Lung (tissue), 16 donors: ENCODE results near the gene G2E3. TPM values are rescaled to one million over a fixed set of nuclear protein-coding genes. Genes with fewer than 3 reads are reported as not detected.

Source experiments
- ATAC-seq: fragments of 200-7000 bp; cut with Tn5 transposase; one replicate; pipeline ENCODE4 v1.9.1; 2020; ENCODE audit warnings: moderate number of reproducible peaks; ENCODE audit not compliant: insufficient read depth, low FRiP score
- DNase-seq, 3 donors: peaks; one replicate each; pipeline ENCODE4 v3.0.0-alpha.2; 2013 to 2017
- H3K27ac ChIP-seq, 2 donors: one replicate each; pipeline ENCODE4 v1.5.1; 2013; ENCODE audit warnings: mild to moderate bottlenecking in 2 of 2, moderate library complexity in 2 of 2, control low read depth in 1 of 2, inconsistent platforms in 1 of 2, low read depth in 1 of 2, low read length in 1 of 2
- H3K27me3 ChIP-seq, 3 donors: one replicate each; pipeline ENCODE4 v1.5.1; 2013; ENCODE audit warnings: low read length in 2 of 3; ENCODE audit not compliant: control insufficient read depth in 3 of 3, insufficient read depth in 3 of 3
- H3K36me3 ChIP-seq, 4 donors: one replicate each; pipeline ENCODE4 v1.5.1; 2013; ENCODE audit warnings: low read length in 4 of 4, mild to moderate bottlenecking in 1 of 4, moderate library complexity in 1 of 4; ENCODE audit not compliant: control insufficient read depth in 4 of 4, insufficient read depth in 4 of 4
- H3K4me1 ChIP-seq, 5 donors: one replicate each; pipeline ENCODE4 v1.5.1; 2013; ENCODE audit warnings: low read length in 5 of 5, mild to moderate bottlenecking in 2 of 5, moderate library complexity in 1 of 5; ENCODE audit not compliant: control insufficient read depth in 5 of 5, insufficient read depth in 5 of 5
- H3K4me3 ChIP-seq: one replicate; pipeline ENCODE4 v1.5.1; 2013; ENCODE audit warnings: mild to moderate bottlenecking, control low read depth, moderate library complexity
- H3K9ac ChIP-seq, 2 donors: one replicate each; pipeline ENCODE4 v1.5.1; 2013; ENCODE audit warnings: low read length in 2 of 2, control low read depth in 1 of 2; ENCODE audit not compliant: insufficient read depth in 1 of 2
- H3K9me3 ChIP-seq, 4 donors: one replicate each; pipeline ENCODE4 v1.5.1; 2013; ENCODE audit warnings: low read length in 3 of 4, mild to moderate bottlenecking in 1 of 4, moderate library complexity in 1 of 4; ENCODE audit not compliant: control insufficient read depth in 4 of 4, insufficient read depth in 3 of 4
- CTCF ChIP-seq: IDR thresholded peaks from 2 replicates; pipeline ENCODE4 v1.5.1; 2012; ENCODE audit warnings: mild to moderate bottlenecking; ENCODE audit errors: control extremely low read depth, extremely low read depth
- WGBS, 2 donors: extraction: QIAGEN DNeasy Blood & Tissue Kit; methylation state at CpG; one replicate each; pipeline ENCODE4 v1.1.7; 2013; 5-methylcytosine and 5-hydroxymethylcytosine counted together
- long read RNA-seq, 5 donors: transcript quantifications; one replicate each; lab custom pipeline, GENCODE V29; 2026
- polyA plus RNA-seq, 2 donors: library from polyadenylated mRNA; stranded (reverse); fragments of 200-250 nt; gene quantifications; one replicate each; pipeline ENCODE4 v1.2.1, GENCODE V29; 2013
- total RNA-seq, 2 donors: library from RNA; depleted of rRNA in 1 of 2; stranded (reverse); fragments of >200 nt in 1 of 2; gene quantifications; one replicate each; pipeline ENCODE4 v1.2.1, GENCODE V29; 2014 to 2021
- donor health status: control.
- donor health status: control.
- donor health status: Bipolar disorder and iron deficiency.
- donor health status: healthy.
- donor health status: DM: yes; HTN: yes; CAD: no.

G2E3 gene, protein sequence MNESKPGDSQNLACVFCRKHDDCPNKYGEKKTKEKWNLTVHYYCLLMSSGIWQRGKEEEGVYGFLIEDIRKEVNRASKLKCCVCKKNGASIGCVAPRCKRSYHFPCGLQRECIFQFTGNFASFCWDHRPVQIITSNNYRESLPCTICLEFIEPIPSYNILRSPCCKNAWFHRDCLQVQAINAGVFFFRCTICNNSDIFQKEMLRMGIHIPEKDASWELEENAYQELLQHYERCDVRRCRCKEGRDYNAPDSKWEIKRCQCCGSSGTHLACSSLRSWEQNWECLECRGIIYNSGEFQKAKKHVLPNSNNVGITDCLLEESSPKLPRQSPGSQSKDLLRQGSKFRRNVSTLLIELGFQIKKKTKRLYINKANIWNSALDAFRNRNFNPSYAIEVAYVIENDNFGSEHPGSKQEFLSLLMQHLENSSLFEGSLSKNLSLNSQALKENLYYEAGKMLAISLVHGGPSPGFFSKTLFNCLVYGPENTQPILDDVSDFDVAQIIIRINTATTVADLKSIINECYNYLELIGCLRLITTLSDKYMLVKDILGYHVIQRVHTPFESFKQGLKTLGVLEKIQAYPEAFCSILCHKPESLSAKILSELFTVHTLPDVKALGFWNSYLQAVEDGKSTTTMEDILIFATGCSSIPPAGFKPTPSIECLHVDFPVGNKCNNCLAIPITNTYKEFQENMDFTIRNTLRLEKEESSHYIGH
- total RNA-seq (10 to 100 TPM; 12.6 to 24.5 TPM), polyA plus RNA-seq (1 to 10 TPM; 3.8 to 4.4 TPM)
- long read RNA-seq, donor 1, full-length matches to known transcripts, result 3 of 3 reads
- long read RNA-seq, donor 1, partial matches to known transcripts, result 0 of 3 reads
- long read RNA-seq, donor 1, other reads (novel, unspliced or antisense), result 0 of 3 reads
- long read RNA-seq, donor 2, full-length matches to known transcripts, result 1 of 1 reads
- long read RNA-seq, donor 2, partial matches to known transcripts, result 0 of 1 reads
- long read RNA-seq, donor 2, other reads (novel, unspliced or antisense), result 0 of 1 reads
- long read RNA-seq, donor 3, full-length matches to known transcripts, result 3 of 9 reads
- long read RNA-seq, donor 3, partial matches to known transcripts, result 6 of 9 reads
- long read RNA-seq, donor 3, other reads (novel, unspliced or antisense), result 0 of 9 reads
- long read RNA-seq, donor 4, result 0 reads
- long read RNA-seq, donor 5, full-length matches to known transcripts, result 1 of 8 reads
- long read RNA-seq, donor 5, partial matches to known transcripts, result 7 of 8 reads
- long read RNA-seq, donor 5, other reads (novel, unspliced or antisense), result 0 of 8 reads

GRCh38 chr14:30558675-30559555 lies at the start of gene G2E3:
Gene G2E3 (plus strand): TSS chr14:30559158. CDS start chr14:30581080, 21,922 bp downstream.
- ATAC-seq (peak; percentile 100), DNase-seq (peak; percentile 90 to 95 (median 93))
- peaks cover 0 to 25% (median 6%) of the 10 kb centered on the region in 5 donors for H3K4me1 ChIP-seq
- peaks cover 0 to 5% (median under 1%) of the 10 kb centered on the region in 4 donors for H3K36me3 ChIP-seq
- peak within 1 kb of the TSS; percentile 17 to 88 for H3K27ac ChIP-seq
- peak within 1 kb of the TSS; percentile 7 to 94 for H3K9ac ChIP-seq
- TF ChIP-seq CTCF, result no peak
- H3K4me3 ChIP-seq, result peak within 1 kb of the TSS; percentile 68
- WGBS, 2 donors, result 0% methylated on average over 62 of the region's 62 CpGs
- no peaks in the 10 kb centered on the region for H3K27me3 ChIP-seq
- H3K9me3 ChIP-seq, result no peaks in the 10 kb centered on the region

DNA sequence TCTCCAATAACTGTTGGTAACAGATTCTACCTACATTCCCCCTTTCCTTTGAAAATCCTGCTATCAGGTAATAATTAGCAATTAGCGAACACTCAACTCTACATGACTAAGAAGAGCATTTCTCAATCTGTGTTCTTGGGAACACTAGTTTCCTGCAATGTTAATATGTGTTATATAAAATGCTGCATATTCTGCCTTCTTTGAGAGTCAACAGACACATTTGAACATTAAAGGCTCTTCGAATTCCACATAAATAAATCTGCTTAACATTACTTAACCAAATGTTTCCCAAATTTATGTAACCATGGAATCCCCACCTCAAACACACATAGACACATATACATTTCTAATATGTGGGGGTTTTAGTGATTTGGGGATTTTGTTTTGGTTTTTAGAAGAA lies 41.2 kb upstream of the G2E3 start:
- DNase-seq (no peak), ATAC-seq (no peak)
- no peak overlapping the region for H3K27ac ChIP-seq
- H3K4me1 ChIP-seq, result no peaks in the 10 kb centered on the region
- 86 to 93% methylated on average over 2 of the region's 2 CpGs for WGBS, 2 donors
- no peak overlapping the region for H3K9ac ChIP-seq
- TF ChIP-seq CTCF, result no peak
- H3K4me3 ChIP-seq, result no peak overlapping the region
- H3K9me3 ChIP-seq, result no peaks in the 10 kb centered on the region
- no peaks in the 10 kb centered on the region for H3K27me3 ChIP-seq
- no peaks in the 10 kb centered on the region for H3K36me3 ChIP-seq

GRCh38 chr14:30518867-30519560 lies 39.9 kb upstream of the G2E3 start:
- no peak for DNase-seq
- Histone ChIP-seq H3K27ac (no peak overlapping the region), H3K9me3 (no peaks in the 10 kb centered on the region), H3K27me3 (no peaks in the 10 kb centered on the region), H3K36me3 (no peaks in the 10 kb centered on the region), H3K9ac (no peak overlapping the region), H3K4me3 (no peak overlapping the region), H3K4me1 (no peaks in the 10 kb centered on the region)
- 91 to 93% methylated on average over 4 of the region's 4 CpGs for WGBS, 2 donors
- no peak for ATAC-seq
- no peak for TF ChIP-seq CTCF
